Immature natural killer cell (primary cell): Measurements from ENCODE around the gene TPM4. TPM values are rescaled to one million over a fixed set of nuclear protein-coding genes. Genes with fewer than 3 reads are reported as not detected.
"Not testable (repeated sequence)": the region's sequence is repeated elsewhere in the genome, so short reads cannot be mapped to it uniquely, and the experiment has no call there.

ENCODE experiments used
- DNase-seq, 3 donors: peaks; one replicate each; pipeline ENCODE4 v3.0.0; 2022; ENCODE audit warnings: mixed read lengths in 1 of 3
- H3K27ac Mint-ChIP-seq, 6 donors: one replicate each; pipeline ENCODE4 v1.8.0; 2020; ENCODE audit warnings: mixed read lengths in 6 of 6, mild to moderate bottlenecking in 5 of 6, inconsistent platforms in 4 of 6, moderate library complexity in 3 of 6
- H3K27me3 Mint-ChIP-seq, 3 donors: one replicate each; pipeline ENCODE4 v1.8.0; 2020 to 2021; ENCODE audit warnings: low read depth in 3 of 3, mild to moderate bottlenecking in 3 of 3, mixed read lengths in 3 of 3, moderate library complexity in 3 of 3, inconsistent platforms in 1 of 3
- H3K36me3 Mint-ChIP-seq, 3 donors: one replicate each; pipeline ENCODE4 v1.8.0; 2020; ENCODE audit warnings: mixed read lengths in 3 of 3, inconsistent platforms in 2 of 3, mild to moderate bottlenecking in 2 of 3
- H3K4me1 Mint-ChIP-seq, 2 donors: one replicate each; pipeline ENCODE4 v1.8.0; 2020; ENCODE audit warnings: inconsistent platforms in 2 of 2, mild to moderate bottlenecking in 2 of 2, mixed read lengths in 2 of 2, moderate library complexity in 1 of 2
- H3K4me3 Mint-ChIP-seq, 5 donors: one replicate each; pipeline ENCODE4 v1.8.0; 2020; ENCODE audit warnings: mild to moderate bottlenecking in 5 of 5, mixed read lengths in 5 of 5, inconsistent platforms in 3 of 5, moderate library complexity in 3 of 5
- H3K9me3 Mint-ChIP-seq, 6 donors: one replicate each; pipeline ENCODE4 v1.8.0; 2020; ENCODE audit warnings: mild to moderate bottlenecking in 6 of 6, mixed read lengths in 6 of 6, inconsistent platforms in 4 of 6, moderate library complexity in 3 of 6
- polyA plus RNA-seq, 3 donors: library from polyadenylated mRNA; unstranded; fragments of 300-500 nt; fragmentation: Illumina TruSeq; gene quantifications; one replicate each; pipeline ENCODE4 v1.2.3, GENCODE V29; 2021

Gene TPM4
- polyA plus RNA-seq, 3 donors from 2014 or later: 106 to 193 (median 107) TPM

DNA sequence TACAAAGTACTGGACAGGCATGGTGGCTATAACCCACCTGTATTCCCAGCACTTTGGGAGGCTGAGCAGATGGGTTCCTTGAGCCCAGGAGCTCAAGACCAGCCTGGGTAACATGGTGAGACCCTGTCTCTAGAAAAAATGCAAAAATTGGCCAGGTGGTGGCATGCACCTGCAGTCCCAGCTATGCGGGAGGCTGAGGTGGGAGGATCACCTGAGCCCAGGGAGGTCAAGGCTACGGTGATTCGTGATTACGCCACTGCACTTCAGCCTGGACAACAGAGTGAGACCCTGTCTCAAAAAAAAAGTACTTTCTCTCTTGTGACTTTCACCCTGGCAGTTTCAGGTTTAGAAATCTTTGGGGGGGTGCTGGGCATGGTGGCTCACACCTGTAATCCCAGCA lies 24.2 kb downstream of the TPM4 start:
- H3K4me1 Mint-ChIP-seq: peaks cover under 1 to 14% of the 10 kb centered on the region in 2 donors
- H3K27me3 Mint-ChIP-seq: no peaks in the 10 kb centered on the region
- no peaks in the 10 kb centered on the region for H3K9me3 Mint-ChIP-seq
- H3K36me3 Mint-ChIP-seq: peaks cover 12 to 47% (median 17%) of the 10 kb centered on the region in 3 donors
- no peak for DNase-seq
- H3K4me3 Mint-ChIP-seq: no peak overlapping the region
- peak overlapping the region in 1 of 6 donors; percentile 4 for H3K27ac Mint-ChIP-seq

DNA sequence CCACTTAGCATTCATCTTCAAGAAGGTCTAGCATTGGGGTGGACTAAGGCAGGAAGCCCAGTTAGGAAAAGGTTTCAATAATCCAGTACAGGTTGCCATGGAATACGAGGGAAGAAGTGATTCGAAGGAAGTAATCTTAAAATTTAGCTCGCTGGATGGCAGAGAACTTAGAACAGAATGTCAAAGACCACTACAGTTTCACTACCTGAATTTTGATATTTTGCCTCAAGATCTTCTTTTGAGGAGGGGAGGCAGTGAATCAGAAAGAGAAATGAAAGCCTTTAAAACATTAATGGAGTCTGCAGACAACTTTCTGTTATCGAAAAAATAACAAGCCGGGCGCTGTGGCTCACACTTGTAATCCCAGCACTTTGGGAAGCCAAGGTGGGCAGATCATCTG lies 28.4 kb downstream of the TPM4 start:
- Mint-ChIP-seq H3K4me3 (no peak overlapping the region), H3K27me3 (no peaks in the 10 kb centered on the region), H3K27ac (peak overlapping the region in 3 of 6 donors; percentile 45 to 72 (median 48)), H3K4me1 (peaks cover 0 to 2% of the 10 kb centered on the region in 2 donors), H3K36me3 (peaks cover 6 to 21% (median 11%) of the 10 kb centered on the region in 3 donors), H3K9me3 (no peaks in the 10 kb centered on the region)
- no peak for DNase-seq

DNA sequence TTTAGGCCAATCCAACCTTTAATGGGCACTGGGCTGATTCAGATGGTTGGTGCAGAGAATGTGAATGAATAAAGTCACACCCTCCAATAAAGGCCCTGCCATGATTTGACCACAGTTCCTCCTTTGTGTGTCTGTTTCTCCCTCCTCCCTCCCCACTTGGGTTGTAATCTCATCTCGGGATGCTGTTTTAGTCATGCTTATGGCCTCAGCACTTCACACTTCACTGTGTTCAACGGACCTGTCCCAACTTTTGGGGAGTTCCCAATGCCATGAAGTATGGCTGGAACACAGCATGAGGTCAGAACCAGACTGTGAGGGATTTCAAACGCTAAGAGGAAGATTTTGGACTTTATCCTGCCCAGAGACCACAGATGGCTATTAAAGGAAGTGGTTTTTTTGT lies 29.8 kb downstream of the TPM4 start:
- Mint-ChIP-seq H3K36me3 (peaks cover 4 to 17% (median 9%) of the 10 kb centered on the region in 3 donors), H3K4me3 (no peak overlapping the region), H3K4me1 (peaks cover 3% of the 10 kb centered on the region in 2 donors), H3K27me3 (peaks cover under 1 to 4% (median 3%) of the 10 kb centered on the region in 3 donors), H3K9me3 (no peaks in the 10 kb centered on the region), H3K27ac (peak overlapping the region in 5 of 6 donors; percentile 69 to 88 (median 76))
- DNase-seq: no peak

- Mint-ChIP-seq H3K27me3 (peaks cover 6 to 9% (median 8%) of the 10 kb centered on the region in 3 donors), H3K36me3 (peaks cover 0 to 4% (median 3%) of the 10 kb centered on the region in 3 donors), H3K27ac (peak within 1 kb of the TSS; percentile 95 to 99 (median 98)), H3K4me3 (peak within 1 kb of the TSS; percentile 95 to 98 (median 98)), H3K9me3 (no peaks in the 10 kb centered on the region), H3K4me1 (peaks cover 38 to 51% of the 10 kb centered on the region in 2 donors)
- DNase-seq: peak; percentile 99 to 100 (median 99)
These were observed 35.0 kb downstream of the TPM4 start, which contains the start of gene RAB8A for GRCh38 chr19:16111160-16111908. RAB8A (plus strand) TSS chr19:16111889; CDS start chr19:16111902, 13 bp downstream.

GRCh38 chr19:16111909-16112752 lies 35.8 kb downstream of the TPM4 start:
- H3K9me3 Mint-ChIP-seq: no peaks in the 10 kb centered on the region
- peak overlapping the region; percentile 95 to 99 (median 98) for H3K27ac Mint-ChIP-seq
- H3K36me3 Mint-ChIP-seq: peaks cover 0 to 4% (median 3%) of the 10 kb centered on the region in 3 donors
- no peak for DNase-seq
- peaks cover 44 to 57% of the 10 kb centered on the region in 2 donors for H3K4me1 Mint-ChIP-seq
- peak overlapping the region; percentile 95 to 98 (median 98) for H3K4me3 Mint-ChIP-seq
- peaks cover 6 to 9% (median 8%) of the 10 kb centered on the region in 3 donors for H3K27me3 Mint-ChIP-seq

DNA sequence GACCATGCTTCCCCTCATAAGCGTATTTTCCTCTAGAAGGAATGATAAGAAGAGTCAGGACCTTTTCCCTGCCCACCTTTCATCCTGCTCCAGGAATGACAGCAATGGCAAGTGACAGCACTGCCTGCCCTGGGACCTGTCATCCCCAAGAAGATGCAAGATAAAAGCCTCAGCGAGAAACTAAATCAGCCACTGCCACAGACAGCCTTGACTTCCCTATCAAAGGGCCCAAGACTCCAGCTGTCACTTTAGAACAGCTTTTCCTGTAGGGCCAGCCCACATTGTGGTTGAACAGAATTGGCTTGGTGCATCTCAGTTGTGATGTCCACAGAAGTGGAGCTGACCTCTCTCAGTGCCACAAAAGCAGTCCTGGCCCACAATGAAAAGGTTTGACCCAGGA lies 36.5 kb downstream of the TPM4 start:
- DNase-seq: no peak
- Mint-ChIP-seq H3K36me3 (peaks cover 0 to 4% (median 3%) of the 10 kb centered on the region in 3 donors), H3K27me3 (peaks cover 6 to 9% (median 8%) of the 10 kb centered on the region in 3 donors), H3K27ac (peak overlapping the region; percentile 95 to 99 (median 98)), H3K4me1 (peaks cover 51 to 64% of the 10 kb centered on the region in 2 donors), H3K9me3 (no peaks in the 10 kb centered on the region), H3K4me3 (peak overlapping the region; percentile 95 to 98 (median 98))

DNA sequence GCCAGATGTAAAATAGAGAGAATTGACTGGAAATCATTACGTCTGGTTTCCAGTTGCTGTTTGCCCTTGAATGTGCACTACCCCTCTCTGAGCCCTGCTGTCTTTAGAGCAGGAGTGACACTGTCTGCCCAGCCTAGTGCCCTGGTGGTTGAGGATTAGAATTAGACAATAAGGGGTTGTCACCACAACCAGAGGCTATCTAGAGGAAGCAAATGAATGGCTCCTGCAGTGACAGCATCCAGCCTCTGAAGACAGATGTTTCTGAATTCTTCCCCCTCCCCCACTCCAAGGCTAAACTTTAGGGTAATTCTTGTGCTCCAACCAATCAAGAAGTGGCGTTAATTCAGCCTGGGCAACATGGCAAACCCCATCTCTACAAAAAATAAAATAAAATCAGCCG lies 37.4 kb downstream of the TPM4 start:
- H3K27ac Mint-ChIP-seq: peak overlapping the region; percentile 57 to 95 (median 70)
- H3K4me3 Mint-ChIP-seq: peak overlapping the region; percentile 52 to 71 (median 56)
- peaks cover 0 to 9% (median 4%) of the 10 kb centered on the region in 3 donors for H3K36me3 Mint-ChIP-seq
- H3K4me1 Mint-ChIP-seq: peaks cover 60 to 73% of the 10 kb centered on the region in 2 donors
- H3K9me3 Mint-ChIP-seq: no peaks in the 10 kb centered on the region
- DNase-seq: no peak
- peaks cover 6 to 9% (median 8%) of the 10 kb centered on the region in 3 donors for H3K27me3 Mint-ChIP-seq

DNA sequence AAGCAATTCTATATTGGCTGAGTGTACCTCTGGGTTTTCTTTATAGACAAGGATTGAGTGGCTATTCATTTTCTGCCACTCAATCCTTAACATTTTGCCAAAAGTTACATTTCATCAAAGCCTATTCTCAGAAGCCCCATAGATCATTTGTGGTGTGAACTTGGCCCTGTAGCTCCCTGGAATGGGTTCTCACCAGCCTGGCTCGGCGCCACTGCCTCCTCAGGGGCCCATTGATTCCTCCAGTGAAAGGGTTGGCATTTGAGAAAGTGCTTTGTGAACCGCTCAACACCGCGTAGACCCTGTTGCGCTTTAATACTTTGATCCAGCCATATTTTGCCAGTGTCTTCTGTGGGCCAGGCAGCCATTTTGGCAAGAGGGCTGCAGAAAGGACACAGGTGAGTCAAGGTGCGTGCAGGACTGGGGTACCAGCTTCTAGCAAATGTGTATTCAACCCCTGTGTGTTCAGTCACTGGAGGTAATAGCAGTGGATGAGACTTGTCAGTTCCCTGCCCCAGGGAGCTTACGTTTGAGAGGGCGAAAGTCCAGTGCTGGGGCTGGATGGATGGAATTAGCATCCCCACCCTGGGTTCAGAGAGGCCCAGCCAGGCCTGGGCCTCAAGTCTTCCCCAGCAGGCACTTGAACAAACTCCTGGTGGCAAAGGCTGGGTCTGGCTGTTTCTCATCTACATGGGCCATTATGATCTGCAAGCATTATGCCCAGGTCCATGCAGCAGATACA lies 39.2 kb downstream of the TPM4 start:
- Mint-ChIP-seq H3K27me3 (peaks cover 6 to 10% (median 8%) of the 10 kb centered on the region in 3 donors), H3K4me3 (peak overlapping the region in 2 of 5 donors; percentile 19 to 38), H3K9me3 (no peaks in the 10 kb centered on the region), H3K27ac (peak overlapping the region in 4 of 6 donors; percentile 55 to 85 (median 68)), H3K36me3 (peaks cover 3 to 14% (median 7%) of the 10 kb centered on the region in 3 donors), H3K4me1 (peaks cover 73 to 87% of the 10 kb centered on the region in 2 donors)
- DNase-seq: no peak

DNA sequence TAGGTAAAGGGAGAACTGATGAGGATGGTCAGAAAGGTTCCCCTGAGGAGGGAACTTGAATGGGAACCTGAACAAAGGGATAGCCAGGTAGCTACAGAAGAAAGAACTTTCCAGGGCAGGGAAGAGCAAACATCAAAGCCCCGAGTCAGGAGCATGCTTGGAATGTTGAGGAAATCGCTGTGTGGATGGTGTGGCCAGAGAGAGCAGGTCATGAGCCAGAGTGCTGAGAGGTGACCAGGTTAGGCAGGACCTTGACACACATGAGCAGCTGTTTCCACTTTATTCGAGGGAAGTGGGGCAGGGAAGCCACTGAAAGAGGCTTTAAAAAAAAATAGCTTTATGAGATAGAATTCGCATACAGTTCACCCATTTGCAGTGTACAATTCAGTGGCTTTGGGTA lies 39.8 kb downstream of the TPM4 start:
- peaks cover 3 to 8% (median 8%) of the 10 kb centered on the region in 3 donors for H3K27me3 Mint-ChIP-seq
- no peak for DNase-seq
- H3K27ac Mint-ChIP-seq: peak overlapping the region in 5 of 6 donors; percentile 52 to 85 (median 69)
- H3K9me3 Mint-ChIP-seq: no peaks in the 10 kb centered on the region
- peaks cover 71 to 85% of the 10 kb centered on the region in 2 donors for H3K4me1 Mint-ChIP-seq
- H3K4me3 Mint-ChIP-seq: peak overlapping the region in 2 of 5 donors; percentile 19 to 33
- peaks cover 3 to 14% (median 7%) of the 10 kb centered on the region in 3 donors for H3K36me3 Mint-ChIP-seq

GRCh38 chr19:16117594-16118033 lies 41.3 kb downstream of the TPM4 start:
- Mint-ChIP-seq H3K27ac (peak overlapping the region; percentile 86 to 96 (median 92)), H3K4me1 (peaks cover 62 to 70% of the 10 kb centered on the region in 2 donors), H3K36me3 (peaks cover 7 to 22% (median 10%) of the 10 kb centered on the region in 3 donors), H3K27me3 (peaks cover 0 to 2% (median 0%) of the 10 kb centered on the region in 3 donors), H3K4me3 (peak overlapping the region in 4 of 5 donors; percentile 31 to 64 (median 48)), H3K9me3 (no peaks in the 10 kb centered on the region)
- DNase-seq: no peak

GRCh38 chr19:16118489-16119033 lies 42.3 kb downstream of the TPM4 start:
- Mint-ChIP-seq H3K27ac (peak overlapping the region; percentile 86 to 96 (median 92)), H3K4me1 (peaks cover 55 to 61% of the 10 kb centered on the region in 2 donors), H3K36me3 (peaks cover 7 to 26% (median 10%) of the 10 kb centered on the region in 3 donors), H3K9me3 (no peaks in the 10 kb centered on the region), H3K27me3 (peaks cover 0 to 2% (median 2%) of the 10 kb centered on the region in 3 donors), H3K4me3 (peak overlapping the region; percentile 50 to 89 (median 60))
- peak; percentile 36 to 40 (median 39) for DNase-seq

GRCh38 chr19:16119075-16119857 lies 43.0 kb downstream of the TPM4 start:
- DNase-seq: peak; percentile 49 to 61 (median 56)
- H3K4me3 Mint-ChIP-seq: peak overlapping the region; percentile 46 to 89 (median 81)
- peaks cover 52 to 59% of the 10 kb centered on the region in 2 donors for H3K4me1 Mint-ChIP-seq
- peak overlapping the region; percentile 86 to 96 (median 92) for H3K27ac Mint-ChIP-seq
- not testable (repeated sequence) for H3K27me3 Mint-ChIP-seq, H3K9me3 Mint-ChIP-seq
- peaks cover 7 to 28% (median 10%) of the 10 kb centered on the region in 3 donors for H3K36me3 Mint-ChIP-seq
